ENCODE data around the gene SUPT3H. TPM values are rescaled to one million over a fixed set of nuclear protein-coding genes. Genes with fewer than 3 reads are reported as not detected.

SUPT3H gene
- total RNA-seq, 1 donor from 2014 or later = 2.6 TPM

DNA sequence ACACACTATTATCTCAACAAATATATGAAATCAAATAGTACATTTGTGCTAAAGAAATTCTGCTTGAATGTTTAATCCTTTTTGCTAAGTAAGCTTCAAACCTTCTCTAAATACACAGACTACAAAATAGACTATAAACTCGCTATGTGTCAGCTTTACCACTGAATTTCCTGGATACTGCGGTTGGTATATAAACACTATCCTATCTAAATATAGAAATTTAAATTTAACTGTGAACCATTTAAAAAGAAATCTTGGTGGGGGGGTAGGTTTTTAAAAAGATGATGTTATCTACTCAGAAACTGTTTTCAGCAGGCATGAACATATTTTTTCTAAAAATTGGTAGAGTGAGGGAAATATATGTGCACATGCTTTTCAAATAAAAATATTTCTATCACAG, 356.1 kb downstream of the SUPT3H start:
- intact Hi-C loops (cut with micrococcal nuclease) = no loop called here
- no peak overlapping the region for H3K4me3 ChIP-seq
- peaks cover 11% of the 10 kb centered on the region for H3K9me3 ChIP-seq (replicated peaks)
- H3K4me1 ChIP-seq = no peaks in the 10 kb centered on the region
- DNase-seq = no peak
- H3K27me3 ChIP-seq (ENCODE audit: low read depth) = no peaks in the 10 kb centered on the region
- no peaks in the 10 kb centered on the region for H3K36me3 ChIP-seq
- no peak for TF ChIP-seq CTCF (IDR thresholded peaks at IDR 0.05; ENCODE audit: borderline replicate concordance)
- no peak overlapping the region for H3K27ac ChIP-seq (replicated peaks)

DNA sequence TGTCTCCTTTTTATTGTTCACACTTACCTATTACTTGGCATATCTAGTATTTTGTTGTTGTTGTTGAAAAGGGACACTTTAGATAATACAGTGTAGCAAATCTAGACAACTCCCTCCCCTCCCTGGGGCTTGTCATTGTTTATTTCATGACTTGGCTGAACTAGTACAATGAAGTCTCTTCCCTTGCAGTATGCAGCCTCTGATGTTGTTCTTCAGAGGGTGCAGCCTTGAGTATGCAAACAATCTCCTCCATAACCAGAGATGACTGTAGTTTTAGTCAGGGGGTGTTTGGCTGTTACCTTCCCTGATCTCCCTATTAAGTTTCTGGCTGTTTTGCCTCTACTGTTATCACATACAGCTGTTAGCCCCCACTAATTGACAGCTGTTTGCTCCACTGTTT, 365.0 kb downstream of the SUPT3H start:
- Histone ChIP-seq H3K27me3 (ENCODE audit: low read depth) (no peaks in the 10 kb centered on the region), H3K4me1 (no peaks in the 10 kb centered on the region), H3K27ac (replicated peaks) (no peak overlapping the region), H3K36me3 (peaks cover 28% of the 10 kb centered on the region), H3K9me3 (replicated peaks) (peaks cover 16% of the 10 kb centered on the region), H3K4me3 (no peak overlapping the region)
- no peak for DNase-seq
- no peak for TF ChIP-seq CTCF (IDR thresholded peaks at IDR 0.05; ENCODE audit: borderline replicate concordance)
- intact Hi-C loops (cut with micrococcal nuclease) = no loop called here

DNA sequence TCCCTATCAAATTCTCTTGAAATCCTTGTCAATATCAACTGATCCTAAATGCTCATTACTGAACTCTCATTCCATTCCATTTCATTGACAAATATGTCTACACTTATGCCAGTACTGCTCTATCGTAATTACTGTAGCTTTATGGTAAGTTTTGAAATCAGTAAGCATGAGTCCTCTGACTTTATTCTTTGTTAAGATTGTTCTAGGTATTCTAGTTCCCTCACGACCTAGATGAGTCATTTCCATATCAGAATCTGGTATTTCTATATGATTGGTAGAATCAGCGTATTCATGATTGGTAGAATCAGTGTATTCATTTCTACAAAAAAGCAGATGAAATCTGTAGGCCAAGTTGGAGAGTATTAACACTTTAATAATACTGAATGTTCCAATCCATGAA, 368.2 kb downstream of the SUPT3H start:
- Histone ChIP-seq H3K9me3 (replicated peaks) (peaks cover 16% of the 10 kb centered on the region), H3K4me1 (no peaks in the 10 kb centered on the region), H3K36me3 (peaks cover 28% of the 10 kb centered on the region), H3K4me3 (no peak overlapping the region), H3K27ac (replicated peaks) (no peak overlapping the region), H3K27me3 (ENCODE audit: low read depth) (no peaks in the 10 kb centered on the region)
- intact Hi-C loops (cut with micrococcal nuclease) = no loop called here
- TF ChIP-seq CTCF (IDR thresholded peaks at IDR 0.05; ENCODE audit: borderline replicate concordance) = no peak
- no peak for DNase-seq

DNA sequence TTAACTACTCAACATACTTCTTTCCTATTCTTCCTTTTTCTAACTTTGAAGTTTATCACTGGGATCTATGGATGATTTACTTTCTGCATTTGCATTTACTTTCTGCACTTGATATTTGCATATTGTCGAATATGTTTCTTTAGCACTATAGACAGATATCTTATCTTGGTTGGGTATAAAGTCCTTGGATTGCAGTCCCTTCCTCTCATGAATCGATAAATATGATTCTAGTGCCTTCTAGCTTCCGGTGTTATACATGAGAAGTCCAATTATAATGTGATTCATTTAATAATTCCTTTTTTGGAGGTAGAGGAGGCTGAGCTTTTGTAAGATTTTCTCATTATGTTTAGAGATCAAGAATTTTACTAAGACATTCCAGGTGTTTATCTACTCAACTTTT, 370.8 kb downstream of the SUPT3H start:
- H3K27me3 ChIP-seq (ENCODE audit: low read depth) = no peaks in the 10 kb centered on the region
- H3K4me1 ChIP-seq = no peaks in the 10 kb centered on the region
- H3K4me3 ChIP-seq = no peak overlapping the region
- H3K9me3 ChIP-seq (replicated peaks) = peaks cover 8% of the 10 kb centered on the region
- intact Hi-C loops (cut with micrococcal nuclease) = no loop called here
- TF ChIP-seq CTCF (IDR thresholded peaks at IDR 0.05; ENCODE audit: borderline replicate concordance) = no peak
- H3K36me3 ChIP-seq = peaks cover 7% of the 10 kb centered on the region
- no peak overlapping the region for H3K27ac ChIP-seq (replicated peaks)
- DNase-seq = no peak

GRCh38 chr6:45003961-45004360, 373.8 kb downstream of the SUPT3H start:
- H3K36me3 ChIP-seq = no peaks in the 10 kb centered on the region
- no peaks in the 10 kb centered on the region for H3K9me3 ChIP-seq (replicated peaks)
- H3K27me3 ChIP-seq (ENCODE audit: low read depth) = no peaks in the 10 kb centered on the region
- no peak overlapping the region for H3K4me3 ChIP-seq
- no peak for TF ChIP-seq CTCF (IDR thresholded peaks at IDR 0.05; ENCODE audit: borderline replicate concordance)
- H3K27ac ChIP-seq (replicated peaks) = no peak overlapping the region
- no peaks in the 10 kb centered on the region for H3K4me1 ChIP-seq
- intact Hi-C loops (cut with micrococcal nuclease) = no loop called here
- DNase-seq = no peak

- H3K27ac ChIP-seq (replicated peaks) = no peak overlapping the region
- H3K4me1 ChIP-seq = no peaks in the 10 kb centered on the region
- H3K4me3 ChIP-seq = no peak overlapping the region
- no peaks in the 10 kb centered on the region for H3K27me3 ChIP-seq (ENCODE audit: low read depth)
- H3K36me3 ChIP-seq = no peaks in the 10 kb centered on the region
- DNase-seq = no peak
- no peak for TF ChIP-seq CTCF (IDR thresholded peaks at IDR 0.05; ENCODE audit: borderline replicate concordance)
- intact Hi-C loops (cut with micrococcal nuclease) = no loop called here
- no peaks in the 10 kb centered on the region for H3K9me3 ChIP-seq (replicated peaks)
Observed at GRCh38 chr6:45003387-45003786, 374.3 kb downstream of the SUPT3H start.
